Epithelial cell of esophagus (primary cell): ENCODE measurements around the gene SLC39A1.
"Not testable (repeated sequence)": the region's sequence is repeated elsewhere in the genome, so short reads cannot be mapped to it uniquely, and the experiment has no call there.

ENCODE experiments used
- DNase-seq: peaks from one replicate; pipeline ENCODE4 v3.0.0; 2010; ENCODE audit warnings: low read depth
- H3K4me3 ChIP-seq: 2 replicates; pipeline ENCODE4 v1.5.1; 2011; ENCODE audit warnings: mild to moderate bottlenecking, low read length, control low read depth
- TF ChIP-seq, protein P1 (sequence below): IDR thresholded peaks from 2 replicates; pipeline ENCODE4 v1.5.1; 2011; ENCODE audit warnings: low read depth, mild to moderate bottlenecking, low read length, control low read depth, inconsistent platforms; ENCODE audit not compliant: insufficient read depth; ENCODE audit errors: missing control alignments

The SLC39A1 gene

GRCh38 chr1:153984123-153984894, 21.0 kb upstream of the SLC39A1 start:
- H3K4me3 ChIP-seq = no peak overlapping the region
- TF ChIP-seq, protein P1, sequence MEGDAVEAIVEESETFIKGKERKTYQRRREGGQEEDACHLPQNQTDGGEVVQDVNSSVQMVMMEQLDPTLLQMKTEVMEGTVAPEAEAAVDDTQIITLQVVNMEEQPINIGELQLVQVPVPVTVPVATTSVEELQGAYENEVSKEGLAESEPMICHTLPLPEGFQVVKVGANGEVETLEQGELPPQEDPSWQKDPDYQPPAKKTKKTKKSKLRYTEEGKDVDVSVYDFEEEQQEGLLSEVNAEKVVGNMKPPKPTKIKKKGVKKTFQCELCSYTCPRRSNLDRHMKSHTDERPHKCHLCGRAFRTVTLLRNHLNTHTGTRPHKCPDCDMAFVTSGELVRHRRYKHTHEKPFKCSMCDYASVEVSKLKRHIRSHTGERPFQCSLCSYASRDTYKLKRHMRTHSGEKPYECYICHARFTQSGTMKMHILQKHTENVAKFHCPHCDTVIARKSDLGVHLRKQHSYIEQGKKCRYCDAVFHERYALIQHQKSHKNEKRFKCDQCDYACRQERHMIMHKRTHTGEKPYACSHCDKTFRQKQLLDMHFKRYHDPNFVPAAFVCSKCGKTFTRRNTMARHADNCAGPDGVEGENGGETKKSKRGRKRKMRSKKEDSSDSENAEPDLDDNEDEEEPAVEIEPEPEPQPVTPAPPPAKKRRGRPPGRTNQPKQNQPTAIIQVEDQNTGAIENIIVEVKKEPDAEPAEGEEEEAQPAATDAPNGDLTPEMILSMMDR = no peak
- no peak for DNase-seq

DNA sequence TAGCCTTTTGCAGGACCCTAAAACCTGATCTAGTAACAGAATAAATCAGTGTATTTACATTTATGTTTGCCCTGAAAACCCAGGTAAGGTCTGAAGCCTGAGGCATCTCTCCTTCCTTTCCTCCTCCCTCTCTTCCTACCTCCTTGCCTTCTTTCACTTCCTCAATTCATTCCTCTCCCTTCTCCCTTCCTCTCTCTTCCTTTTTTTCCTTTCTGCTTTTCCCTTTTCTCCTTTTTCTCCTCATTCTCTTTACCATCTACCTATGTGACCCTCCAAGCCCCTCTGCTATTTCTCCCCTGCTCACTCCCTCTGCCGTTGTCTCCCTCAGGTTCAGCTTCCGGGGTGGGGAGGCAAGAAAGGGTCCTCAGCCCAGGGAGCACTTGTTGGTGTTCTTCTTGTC, 18.4 kb upstream of the SLC39A1 start:
- not testable (repeated sequence) for H3K4me3 ChIP-seq, DNase-seq

DNA sequence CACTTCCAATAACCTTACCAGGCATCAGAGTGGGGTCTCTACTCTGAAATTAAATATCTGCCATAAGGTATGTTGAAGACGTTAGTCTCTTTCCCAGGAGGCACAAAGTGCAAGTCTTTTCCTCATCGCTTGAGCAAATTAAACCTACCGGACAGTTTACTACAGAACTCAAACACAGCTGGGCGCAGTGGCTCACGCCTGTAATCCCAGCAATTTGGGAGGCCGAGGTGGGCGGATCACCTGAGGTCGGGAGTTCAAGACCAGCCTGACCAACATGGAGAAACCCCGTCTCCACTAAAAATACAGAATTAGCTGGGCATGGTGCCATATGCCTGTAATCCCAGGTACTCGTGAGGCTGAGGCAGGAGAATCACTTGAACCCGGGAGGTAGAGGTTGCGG, 15.8 kb upstream of the SLC39A1 start:
- not testable (repeated sequence) for H3K4me3 ChIP-seq, DNase-seq

GRCh38 chr1:153978274-153978909, 15.1 kb upstream of the SLC39A1 start:
- DNase-seq = no peak
- TF ChIP-seq, protein P1 = no peak
- H3K4me3 ChIP-seq = peak overlapping the region; percentile 96

GRCh38 chr1:153977250-153978240, 14.2 kb upstream of the SLC39A1 start, which contains the start of gene JTB:
JTB (minus strand) TSS chr1:153977674; CDS start chr1:153977252, 422 bp downstream.
- TF ChIP-seq, protein P1 = no peak
- H3K4me3 ChIP-seq = peak within 1 kb of the TSS; percentile 96
- peak; percentile 88 for DNase-seq

GRCh38 chr1:153976819-153977249, 13.5 kb upstream of the SLC39A1 start:
- peak overlapping the region; percentile 96 for H3K4me3 ChIP-seq
- DNase-seq = no peak
- TF ChIP-seq, protein P1 = no peak

- TF ChIP-seq, protein P1 = no peak
- H3K4me3 ChIP-seq = no peak overlapping the region
- DNase-seq = no peak
Measured at GRCh38 chr1:153973525-153973924, 10.2 kb upstream of the SLC39A1 start.
